ENCODE data around the gene PNLIPRP2. TPM values are rescaled to one million over a fixed set of nuclear protein-coding genes. Genes with fewer than 3 reads are reported as not detected.

PNLIPRP2 gene
- total and polyA plus RNA-seq, 2 of the 4 experiments (the other 2 are of a cell fraction): not detected

DNA sequence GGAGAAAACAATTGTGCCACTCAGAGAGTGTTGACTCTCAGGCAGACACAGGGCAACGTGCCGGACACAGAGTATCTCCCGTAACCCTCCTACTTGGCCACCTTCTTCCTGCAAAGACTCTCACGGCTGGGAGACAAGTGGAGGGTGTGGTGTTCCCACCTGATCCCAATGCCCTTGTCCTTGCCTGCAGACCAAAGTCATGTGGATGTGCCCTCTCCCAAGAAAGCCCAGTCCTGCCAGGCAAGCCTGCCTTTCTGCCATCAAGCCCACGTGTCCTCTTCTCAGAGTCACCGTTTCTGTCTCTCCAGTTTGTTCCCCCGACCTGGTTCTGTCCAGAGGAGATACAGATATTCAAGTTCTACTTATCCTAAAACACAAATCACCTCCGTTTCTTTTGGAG is 723 bp downstream of the PNLIPRP2 start:
- Histone ChIP-seq H2AK9ac (replicated peaks; ENCODE audit: low read depth, low read length, poor library complexity) (no peak overlapping the region), H4K20me1 (ENCODE audit: insufficient read depth, low read length) (no peaks in the 10 kb centered on the region), H3K79me1 (ENCODE audit: low read depth in 1 of 2, low read length in 2 of 2) (no peaks in the 10 kb centered on the region), H3K4ac (ENCODE audit: low read depth, low read length) (no peak overlapping the region), H3K56ac (ENCODE audit: extremely low read depth, insufficient read depth, low read length) (no peak overlapping the region), H3K14ac (replicated peaks; ENCODE audit: low read depth, low read length) (no peak overlapping the region), H2AFZ (replicated peaks; ENCODE audit: low read length, poor library complexity) (no peak overlapping the region), H4K91ac (ENCODE audit: insufficient read depth, low read depth, low read length) (no peak overlapping the region), H3K27me3 (ENCODE audit: control insufficient read depth, insufficient read depth, low read length) (peaks cover 2% of the 10 kb centered on the region), H2BK20ac (ENCODE audit: low read depth, low read length) (no peak overlapping the region), H4K8ac (ENCODE audit: low read depth in 2 of 2, low read length in 2 of 2) (no peak overlapping the region), H3K36me3 (ENCODE audit: control insufficient read depth, insufficient read depth, low read length) (no peaks in the 10 kb centered on the region), H3K4me3 (ENCODE audit: insufficient read depth, low read depth, low read length) (no peak overlapping the region), H3K27ac (ENCODE audit: insufficient read depth, low read length) (no peak overlapping the region), H3K9me3 (ENCODE audit: control insufficient read depth, insufficient read depth, low read length) (no peaks in the 10 kb centered on the region), H3K9me1 (ENCODE audit: insufficient read depth, low read length) (no peaks in the 10 kb centered on the region), H3K18ac (ENCODE audit: low read depth, low read length) (no peak overlapping the region), H3K4me1 (ENCODE audit: control insufficient read depth, insufficient read depth, low read length) (no peaks in the 10 kb centered on the region), H2AK5ac (ENCODE audit: low read depth, low read length) (no peak overlapping the region), H2BK5ac (ENCODE audit: low read depth, low read length, poor library complexity, severe bottlenecking) (no peak overlapping the region), H2BK120ac (ENCODE audit: low read depth, low read length) (no peak overlapping the region), H3K4me2 (ENCODE audit: low read depth, low read length) (no peak overlapping the region), H3K9ac (ENCODE audit: low read depth, low read length) (no peak overlapping the region), H4K5ac (ENCODE audit: low read depth, low read length) (no peak overlapping the region), H3K23ac (ENCODE audit: low read depth, low read length) (no peak overlapping the region), H2BK15ac (ENCODE audit: low read depth, low read length) (no peak overlapping the region)
- no TSS peak for BruUV-seq (replicated peaks)
- dilution Hi-C loops (cut with HindIII; ENCODE audit: low sequenced_read_pairs, unreplicated experiment): no loop called here
- intact Hi-C loops (cut with micrococcal nuclease): no loop called here
- no peak for DNase-seq
- ChIA-PET CTCF (no interaction called here), POLR2A (ENCODE audit: unreplicated experiment) (no interaction called here)
- no peak for TF ChIP-seq POLR2A (IDR thresholded peaks at IDR 0.05; ENCODE audit: low read depth, low read length)
- TF ChIP-seq RFX5 (IDR thresholded peaks at IDR 0.05; ENCODE audit: low read depth, low read length): no peak
- TF ChIP-seq RCOR1 (IDR thresholded peaks at IDR 0.05; ENCODE audit: insufficient replicate concordance, low read length): no peak
- TF ChIP-seq MXI1 (IDR thresholded peaks at IDR 0.05; ENCODE audit: borderline replicate concordance, low read depth, low read length): no peak
- no peak for TF ChIP-seq SMC3 (IDR thresholded peaks at IDR 0.05; ENCODE audit: low read depth, low read length)
- no peak for TF ChIP-seq MAZ (IDR thresholded peaks at IDR 0.05; ENCODE audit: borderline replicate concordance, low read depth, low read length)
- TF ChIP-seq FOS (IDR thresholded peaks at IDR 0.05; ENCODE audit: low read depth, low read length): no peak
- TF ChIP-seq, protein P1, sequence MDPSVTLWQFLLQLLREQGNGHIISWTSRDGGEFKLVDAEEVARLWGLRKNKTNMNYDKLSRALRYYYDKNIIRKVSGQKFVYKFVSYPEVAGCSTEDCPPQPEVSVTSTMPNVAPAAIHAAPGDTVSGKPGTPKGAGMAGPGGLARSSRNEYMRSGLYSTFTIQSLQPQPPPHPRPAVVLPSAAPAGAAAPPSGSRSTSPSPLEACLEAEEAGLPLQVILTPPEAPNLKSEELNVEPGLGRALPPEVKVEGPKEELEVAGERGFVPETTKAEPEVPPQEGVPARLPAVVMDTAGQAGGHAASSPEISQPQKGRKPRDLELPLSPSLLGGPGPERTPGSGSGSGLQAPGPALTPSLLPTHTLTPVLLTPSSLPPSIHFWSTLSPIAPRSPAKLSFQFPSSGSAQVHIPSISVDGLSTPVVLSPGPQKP (IDR thresholded peaks at IDR 0.05; ENCODE audit: borderline replicate concordance, low read depth, low read length): no peak
- TF ChIP-seq, protein P2, sequence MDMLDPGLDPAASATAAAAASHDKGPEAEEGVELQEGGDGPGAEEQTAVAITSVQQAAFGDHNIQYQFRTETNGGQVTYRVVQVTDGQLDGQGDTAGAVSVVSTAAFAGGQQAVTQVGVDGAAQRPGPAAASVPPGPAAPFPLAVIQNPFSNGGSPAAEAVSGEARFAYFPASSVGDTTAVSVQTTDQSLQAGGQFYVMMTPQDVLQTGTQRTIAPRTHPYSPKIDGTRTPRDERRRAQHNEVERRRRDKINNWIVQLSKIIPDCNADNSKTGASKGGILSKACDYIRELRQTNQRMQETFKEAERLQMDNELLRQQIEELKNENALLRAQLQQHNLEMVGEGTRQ (IDR thresholded peaks at IDR 0.05; ENCODE audit: low read depth, low read length): no peak
- no peak for TF ChIP-seq RAD21 (IDR thresholded peaks at IDR 0.05; ENCODE audit: low read length)
- TF ChIP-seq NFE2L2 (IDR thresholded peaks at IDR 0.05; ENCODE audit: low read depth, low read length): no peak
- TF ChIP-seq, protein P3, sequence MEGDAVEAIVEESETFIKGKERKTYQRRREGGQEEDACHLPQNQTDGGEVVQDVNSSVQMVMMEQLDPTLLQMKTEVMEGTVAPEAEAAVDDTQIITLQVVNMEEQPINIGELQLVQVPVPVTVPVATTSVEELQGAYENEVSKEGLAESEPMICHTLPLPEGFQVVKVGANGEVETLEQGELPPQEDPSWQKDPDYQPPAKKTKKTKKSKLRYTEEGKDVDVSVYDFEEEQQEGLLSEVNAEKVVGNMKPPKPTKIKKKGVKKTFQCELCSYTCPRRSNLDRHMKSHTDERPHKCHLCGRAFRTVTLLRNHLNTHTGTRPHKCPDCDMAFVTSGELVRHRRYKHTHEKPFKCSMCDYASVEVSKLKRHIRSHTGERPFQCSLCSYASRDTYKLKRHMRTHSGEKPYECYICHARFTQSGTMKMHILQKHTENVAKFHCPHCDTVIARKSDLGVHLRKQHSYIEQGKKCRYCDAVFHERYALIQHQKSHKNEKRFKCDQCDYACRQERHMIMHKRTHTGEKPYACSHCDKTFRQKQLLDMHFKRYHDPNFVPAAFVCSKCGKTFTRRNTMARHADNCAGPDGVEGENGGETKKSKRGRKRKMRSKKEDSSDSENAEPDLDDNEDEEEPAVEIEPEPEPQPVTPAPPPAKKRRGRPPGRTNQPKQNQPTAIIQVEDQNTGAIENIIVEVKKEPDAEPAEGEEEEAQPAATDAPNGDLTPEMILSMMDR (conservative IDR thresholded peaks at IDR 0.05; ENCODE audit: low read depth, low read length): no peak
- no peak for TF ChIP-seq CEBPB (IDR thresholded peaks at IDR 0.05; ENCODE audit: low read depth, low read length)
- TF ChIP-seq MAFK (IDR thresholded peaks at IDR 0.05; ENCODE audit: low read depth, low read length): no peak
- no peak for TF ChIP-seq BHLHE40 (IDR thresholded peaks at IDR 0.05; ENCODE audit: low read depth, low read length)
- no peak for TF ChIP-seq CHD1 (IDR thresholded peaks at IDR 0.05; ENCODE audit: low read depth, low read length)
- ATAC-seq (ENCODE audit: low read depth): no peak
- in situ Hi-C loops (cut with MboI; ENCODE audit: low sequenced_read_pairs): no loop called here
- WGBS, 2 experiments (ENCODE audit: extremely low coverage in 2 of 2, insufficient read length in 1 of 2): 65% methylated on average over 3 of the region's 8 CpGs; no CpG with 5 or more reads in 1 of the 2 experiments

Measured in IMR-90 (cell line).